HEK293 (cell line): ENCODE data around the gene COX17.

Source experiments
- CTCF ChIA-PET: fragments of 350-600 bp; formaldehyde crosslinking; extraction: SDS; loops from one replicate; lab custom pipeline; 2021; ENCODE audit warnings: antibody characterized with exemption; lab: Yijun Ruan, JAX
- POLR2A ChIA-PET: fragments of 300-600 bp; formaldehyde crosslinking; extraction: SDS; loops from one replicate; lab custom pipeline; 2020; ENCODE audit warnings: antibody characterized with exemption, inconsistent platforms; lab: Yijun Ruan, JAX
- H3K27ac ChIP-seq: fragments of 200-500 bp; sonication (Bioruptor generic); 2 replicates; pipeline ENCODE4 v1.5.1; 2014; ENCODE audit warnings: low read depth, low read length, control low read depth, inconsistent platforms; ENCODE audit errors: extremely low read depth
- H3K36me3 ChIP-seq, 2 experiments: fragments of 200-500 bp in 1 of 2; sonication (Bioruptor generic) in 1 of 2; 1 replicate in 1 of 2; 2 replicates in 1 of 2; pipeline ENCODE4 v1.5.1; 2014 to 2017; ENCODE audit warnings: inconsistent platforms in 2 of 2, low read length in 2 of 2; ENCODE audit not compliant: control insufficient read depth in 2 of 2, insufficient read depth in 1 of 2
- H3K4me1 ChIP-seq: fragments of 200-500 bp; sonication (Bioruptor generic); 2 replicates; pipeline ENCODE4 v1.5.1; 2014; ENCODE audit warnings: mild to moderate bottlenecking, low read length, inconsistent platforms; ENCODE audit not compliant: control insufficient read depth, insufficient read depth
- H3K4me3 ChIP-seq: 2 replicates; pipeline ENCODE4 v1.5.1; 2011; ENCODE audit warnings: low read depth, mild to moderate bottlenecking, control low read depth, low read length, moderate library complexity
- H3K9me3 ChIP-seq: fragments of 200-500 bp; sonication (Bioruptor generic); 2 replicates; pipeline ENCODE4 v1.5.1; 2014; ENCODE audit warnings: low read depth, low read length, inconsistent platforms; ENCODE audit not compliant: control insufficient read depth, insufficient read depth
- GLI2 ChIP-seq: fragments of 450-650 bp; formaldehyde crosslinking; IDR thresholded peaks from 2 replicates; pipeline ENCODE4; 2017; ENCODE audit warnings: missing biosample characterization, missing genetic modification characterization, low read depth, borderline replicate concordance
- HOXC10 ChIP-seq: sonication (generic); formaldehyde crosslinking; IDR thresholded peaks from 2 replicates; pipeline ENCODE4 v1.8.1; 2023; ENCODE audit warnings: mild to moderate bottlenecking, missing genetic modification reagents
- IKZF3 ChIP-seq: fragments of 450-650 bp; IDR thresholded peaks from 2 replicates; pipeline ENCODE4 v1.5.0; 2018; ENCODE audit warnings: missing biosample characterization, mild to moderate bottlenecking, missing genetic modification characterization, moderate library complexity
- KLF10 ChIP-seq: fragments of 450-650 bp; IDR thresholded peaks from 2 replicates; pipeline ENCODE4 v1.5.1; 2018; ENCODE audit warnings: missing biosample characterization, mild to moderate bottlenecking, missing genetic modification characterization
- OVOL3 ChIP-seq: fragments of 450-650 bp; formaldehyde crosslinking; IDR thresholded peaks from 2 replicates; pipeline ENCODE4 v1.5.1; 2016; ENCODE audit warnings: missing biosample characterization, missing genetic modification characterization
- PRDM1 ChIP-seq: fragments of 450-650 bp; formaldehyde crosslinking; IDR thresholded peaks from 2 replicates; pipeline ENCODE4; 2016; ENCODE audit warnings: missing biosample characterization, missing genetic modification characterization
- RBAK ChIP-seq: fragments of 450-650 bp; formaldehyde crosslinking; IDR thresholded peaks from 2 replicates; pipeline ENCODE4 v1.5.1; 2016; ENCODE audit warnings: missing biosample characterization, missing genetic modification characterization
- SP3 ChIP-seq: fragments of 450-650 bp; formaldehyde crosslinking; IDR thresholded peaks from 2 replicates; pipeline ENCODE4 v1.5.1; 2016; ENCODE audit warnings: missing biosample characterization, missing genetic modification characterization
- YY1 ChIP-seq: fragments of 450-650 bp; formaldehyde crosslinking; IDR thresholded peaks from 2 replicates; pipeline ENCODE4 v1.5.1; 2018; ENCODE audit warnings: missing biosample characterization, missing genetic modification characterization
- ZBTB1 ChIP-seq: fragments of 450-650 bp; formaldehyde crosslinking; IDR thresholded peaks from 2 replicates; pipeline ENCODE4 v1.5.1; 2016; ENCODE audit warnings: missing biosample characterization, missing genetic modification characterization
- ZBTB7A ChIP-seq: fragments of 450-650 bp; formaldehyde crosslinking; IDR thresholded peaks from 2 replicates; pipeline ENCODE4 v1.5.1; 2016; ENCODE audit warnings: low read depth, missing biosample characterization, missing genetic modification characterization
- ZEB2 ChIP-seq: fragments of 450-650 bp; formaldehyde crosslinking; IDR thresholded peaks from 2 replicates; pipeline ENCODE4 v1.5.1; 2016; ENCODE audit warnings: missing biosample characterization, missing genetic modification characterization
- ZNF121 ChIP-seq: fragments of 450-650 bp; formaldehyde crosslinking; IDR thresholded peaks from 2 replicates; pipeline ENCODE4 v1.5.1; 2016; ENCODE audit warnings: missing biosample characterization, missing genetic modification characterization
- ZNF146 ChIP-seq: fragments of 450-650 bp; formaldehyde crosslinking; IDR thresholded peaks from 2 replicates; pipeline ENCODE4 v1.5.1; 2016; ENCODE audit warnings: missing biosample characterization, missing genetic modification characterization
- ZNF175 ChIP-seq: fragments of 450-650 bp; formaldehyde crosslinking; IDR thresholded peaks from 2 replicates; pipeline ENCODE4 v1.5.1; 2016; ENCODE audit warnings: missing biosample characterization, missing genetic modification characterization
- ZNF2 ChIP-seq: fragments of 450-650 bp; formaldehyde crosslinking; IDR thresholded peaks from 2 replicates; pipeline ENCODE4 v1.5.1; 2016; ENCODE audit warnings: missing biosample characterization, missing genetic modification characterization
- ZNF521 ChIP-seq: fragments of 450-650 bp; formaldehyde crosslinking; IDR thresholded peaks from 2 replicates; pipeline ENCODE4 v1.5.1; 2017; ENCODE audit warnings: missing biosample characterization, mild to moderate bottlenecking, missing genetic modification characterization
- ZNF555 ChIP-seq: fragments of 450-650 bp; formaldehyde crosslinking; conservative IDR thresholded peaks from 2 replicates; pipeline ENCODE4 v1.5.1; 2017; ENCODE audit warnings: missing biosample characterization, mild to moderate bottlenecking, missing genetic modification characterization, inconsistent platforms
- ZNF747 ChIP-seq: fragments of 450-650 bp; formaldehyde crosslinking; IDR thresholded peaks from 2 replicates; pipeline ENCODE4 v1.5.1; 2016; ENCODE audit warnings: missing biosample characterization, missing genetic modification characterization
- ZSCAN16 ChIP-seq: fragments of 450-650 bp; formaldehyde crosslinking; IDR thresholded peaks from 2 replicates; pipeline ENCODE4 v1.5.1; 2016; ENCODE audit warnings: missing biosample characterization, missing genetic modification characterization
- TF ChIP-seq, protein P1 (sequence below): fragments of 450-650 bp; formaldehyde crosslinking; IDR thresholded peaks from 2 replicates; pipeline ENCODE4 v1.5.1; 2016; ENCODE audit warnings: missing biosample characterization, missing genetic modification characterization
- TF ChIP-seq, protein P2 (sequence below): fragments of 450-650 bp; formaldehyde crosslinking; IDR thresholded peaks from 2 replicates; pipeline ENCODE4 v1.5.1; 2016; ENCODE audit warnings: missing biosample characterization, missing genetic modification characterization
- TF ChIP-seq, protein P3 (sequence below): fragments of 450-650 bp; formaldehyde crosslinking; IDR thresholded peaks from 2 replicates; pipeline ENCODE4 v1.5.1; 2017; ENCODE audit warnings: missing biosample characterization, missing genetic modification characterization

COX17 gene

DNA sequence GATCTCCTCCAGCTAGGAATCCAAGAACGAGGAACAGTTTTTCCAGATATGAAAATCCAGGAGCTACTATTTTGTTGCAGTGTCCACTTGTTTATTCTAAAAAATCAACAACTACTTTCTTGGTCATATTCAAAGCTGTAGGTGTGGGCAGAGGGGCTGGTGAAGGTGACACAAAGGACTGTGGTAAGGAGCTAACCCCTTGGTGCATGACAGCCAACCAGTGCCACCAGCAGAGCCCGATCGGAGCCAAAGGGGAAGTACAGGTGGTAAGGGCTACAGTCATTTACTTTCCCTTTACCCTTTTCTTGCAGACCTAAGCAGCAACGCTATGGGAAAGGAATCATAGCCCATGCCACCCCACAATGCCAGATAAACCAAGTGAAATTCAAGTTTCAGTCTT, 48.8 kb downstream of the COX17 start:
- POLR2A ChIA-PET: no interaction called here
- CTCF ChIA-PET: no interaction called here
- TF ChIP-seq ZNF2 (tag by site-specific recombination) (no peak), ZNF175 (tag by site-specific recombination) (no peak), HOXC10 (CRISPR knock-in tag) (no peak), OVOL3 (tag by site-specific recombination) (no peak), SP3 (tag by site-specific recombination) (no peak), ZNF521 (no peak)
- TF ChIP-seq, protein P1, sequence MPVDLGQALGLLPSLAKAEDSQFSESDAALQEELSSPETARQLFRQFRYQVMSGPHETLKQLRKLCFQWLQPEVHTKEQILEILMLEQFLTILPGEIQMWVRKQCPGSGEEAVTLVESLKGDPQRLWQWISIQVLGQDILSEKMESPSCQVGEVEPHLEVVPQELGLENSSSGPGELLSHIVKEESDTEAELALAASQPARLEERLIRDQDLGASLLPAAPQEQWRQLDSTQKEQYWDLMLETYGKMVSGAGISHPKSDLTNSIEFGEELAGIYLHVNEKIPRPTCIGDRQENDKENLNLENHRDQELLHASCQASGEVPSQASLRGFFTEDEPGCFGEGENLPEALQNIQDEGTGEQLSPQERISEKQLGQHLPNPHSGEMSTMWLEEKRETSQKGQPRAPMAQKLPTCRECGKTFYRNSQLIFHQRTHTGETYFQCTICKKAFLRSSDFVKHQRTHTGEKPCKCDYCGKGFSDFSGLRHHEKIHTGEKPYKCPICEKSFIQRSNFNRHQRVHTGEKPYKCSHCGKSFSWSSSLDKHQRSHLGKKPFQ (tag by site-specific recombination): no peak

DNA sequence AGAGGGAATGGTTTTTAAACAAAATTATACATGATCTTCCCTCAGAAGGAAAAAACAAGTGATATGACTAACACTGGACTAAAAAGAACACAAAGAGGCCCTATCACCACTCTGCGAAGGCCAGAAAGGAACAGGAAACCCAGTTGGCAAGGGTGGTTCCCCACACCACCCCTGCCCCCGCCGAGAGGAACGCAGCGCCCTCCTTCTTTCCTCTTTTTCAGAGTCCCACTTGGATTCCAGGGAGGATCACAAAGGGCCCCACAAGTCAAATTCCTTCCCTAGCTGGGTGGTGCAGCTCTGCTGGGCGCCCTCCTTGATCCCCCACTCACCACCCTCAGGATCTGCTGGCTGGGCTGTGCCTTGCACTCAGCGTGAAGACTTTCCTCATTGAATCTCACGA, 49.7 kb downstream of the COX17 start:
- Histone ChIP-seq H3K4me3 (no peak overlapping the region), H3K4me1 (no peaks in the 10 kb centered on the region), H3K27ac (no peak overlapping the region)
- TF ChIP-seq, protein P2, sequence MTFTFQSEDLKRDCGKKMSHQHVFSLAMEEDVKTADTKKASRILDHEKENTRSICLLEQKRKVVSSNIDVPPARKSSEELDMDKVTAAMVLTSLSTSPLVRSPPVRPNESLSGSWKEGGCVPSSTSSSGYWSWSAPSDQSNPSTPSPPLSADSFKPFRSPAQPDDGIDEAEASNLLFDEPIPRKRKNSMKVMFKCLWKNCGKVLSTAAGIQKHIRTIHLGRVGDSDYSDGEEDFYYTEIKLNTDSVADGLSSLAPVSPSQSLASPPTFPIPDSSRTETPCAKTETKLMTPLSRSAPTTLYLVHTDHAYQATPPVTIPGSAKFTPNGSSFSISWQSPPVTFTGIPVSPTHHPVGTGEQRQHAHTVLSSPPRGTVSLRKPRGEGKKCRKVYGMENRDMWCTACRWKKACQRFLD (tag by site-specific recombination): no peak
- TF ChIP-seq ZNF555 (tag by site-specific recombination) (no peak), RBAK (tag by site-specific recombination) (no peak), ZBTB7A (tag by site-specific recombination) (no peak), PRDM1 (tag by site-specific recombination) (no peak), IKZF3 (tag by site-specific recombination) (no peak), ZEB2 (tag by site-specific recombination) (no peak), ZNF146 (tag by site-specific recombination) (no peak), YY1 (tag by site-specific recombination) (no peak), ZSCAN16 (tag by site-specific recombination) (no peak), ZBTB1 (no peak), GLI2 (tag by site-specific recombination) (no peak), ZNF121 (tag by site-specific recombination) (no peak), KLF10 (tag by site-specific recombination) (no peak), ZNF747 (tag by site-specific recombination) (no peak)
- TF ChIP-seq, protein P3, sequence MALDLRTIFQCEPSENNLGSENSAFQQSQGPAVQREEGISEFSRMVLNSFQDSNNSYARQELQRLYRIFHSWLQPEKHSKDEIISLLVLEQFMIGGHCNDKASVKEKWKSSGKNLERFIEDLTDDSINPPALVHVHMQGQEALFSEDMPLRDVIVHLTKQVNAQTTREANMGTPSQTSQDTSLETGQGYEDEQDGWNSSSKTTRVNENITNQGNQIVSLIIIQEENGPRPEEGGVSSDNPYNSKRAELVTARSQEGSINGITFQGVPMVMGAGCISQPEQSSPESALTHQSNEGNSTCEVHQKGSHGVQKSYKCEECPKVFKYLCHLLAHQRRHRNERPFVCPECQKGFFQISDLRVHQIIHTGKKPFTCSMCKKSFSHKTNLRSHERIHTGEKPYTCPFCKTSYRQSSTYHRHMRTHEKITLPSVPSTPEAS (tag by site-specific recombination): no peak
- TF ChIP-seq, protein P1 (tag by site-specific recombination): no peak
- TF ChIP-seq, all 188 proteins: peak for 0
- CTCF ChIA-PET: interaction anchor here (0.6 to 0.7 kb wide), 2 partner anchors 63 to 194 kb away, joined by 3 to 4 read pairs; no protein-coding TSS in a partner anchor
- Histone ChIP-seq H3K9me3 (no peaks in the 10 kb centered on the region), H3K36me3 (no peaks in the 10 kb centered on the region)
- POLR2A ChIA-PET: no interaction called here

More for the DNA sequence above, 48.8 kb downstream of the COX17 start:
- Histone ChIP-seq H3K4me1 (no peaks in the 10 kb centered on the region), H3K27ac (no peak overlapping the region), H3K36me3 (no peaks in the 10 kb centered on the region), H3K4me3 (no peak overlapping the region), H3K9me3 (no peaks in the 10 kb centered on the region)
